Measurements from ENCODE around the gene CCL27.
"Not testable (repeated sequence)": the region's sequence is repeated elsewhere in the genome, so short reads cannot be mapped to it uniquely, and the experiment has no call there.

CCL27 gene

GRCh38 chr9:34648673-34649072 is 13.8 kb downstream of the CCL27 start:
- no peak for FAIRE-seq

- no peak for FAIRE-seq
Observed at GRCh38 chr9:34647651-34648050, 14.8 kb downstream of the CCL27 start.

DNA sequence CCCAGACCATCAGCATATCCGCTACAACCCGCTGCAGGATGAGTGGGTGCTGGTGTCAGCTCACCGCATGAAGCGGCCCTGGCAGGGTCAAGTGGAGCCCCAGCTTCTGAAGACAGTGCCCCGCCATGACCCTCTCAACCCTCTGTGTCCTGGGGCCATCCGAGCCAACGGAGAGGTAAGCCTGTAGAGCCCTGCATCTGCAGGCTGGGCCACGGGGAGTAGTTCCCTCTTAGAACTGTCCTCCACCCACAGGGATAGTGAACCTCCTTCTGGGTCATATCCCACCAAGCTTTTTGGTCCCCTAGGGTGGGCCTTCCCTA is 15.4 kb downstream of the CCL27 start:
- no peak for FAIRE-seq

- no peak for FAIRE-seq
Observed at GRCh38 chr9:34646211-34647083, 16.0 kb downstream of the CCL27 start, which contains the start of gene GALT. GALT (plus strand) TSS chr9:34646675; CDS start chr9:34646705, 30 bp downstream.

DNA sequence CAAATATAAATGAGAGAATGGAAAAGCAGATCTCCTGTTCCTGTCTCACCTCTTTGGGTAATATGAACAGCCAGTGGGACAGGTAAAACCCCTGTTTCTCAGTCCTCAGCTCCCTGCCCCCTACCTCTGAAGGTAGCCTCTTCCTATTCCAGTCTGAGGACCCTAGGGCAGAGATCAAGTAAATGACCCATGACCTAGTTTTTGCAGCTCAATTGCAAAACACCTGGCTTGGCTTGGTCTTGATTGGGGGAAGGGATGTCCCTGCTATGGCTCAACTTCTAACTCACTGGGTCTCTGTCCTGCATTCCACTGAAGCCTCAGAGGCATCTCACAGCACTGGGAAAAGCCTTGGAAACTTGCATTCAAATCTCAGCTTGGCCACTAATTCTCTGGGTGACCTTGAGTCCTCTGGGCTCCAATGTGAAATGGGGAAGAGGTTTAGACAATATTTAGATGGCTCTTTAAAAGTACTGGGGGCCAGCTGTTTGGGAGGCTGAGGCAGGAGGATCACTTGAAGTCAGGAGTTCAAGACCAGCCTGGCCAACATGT is 17.6 kb downstream of the CCL27 start:
- FAIRE-seq: no peak

- no peak for FAIRE-seq
Observed at GRCh38 chr9:34642679-34643078, 19.8 kb downstream of the CCL27 start.

DNA sequence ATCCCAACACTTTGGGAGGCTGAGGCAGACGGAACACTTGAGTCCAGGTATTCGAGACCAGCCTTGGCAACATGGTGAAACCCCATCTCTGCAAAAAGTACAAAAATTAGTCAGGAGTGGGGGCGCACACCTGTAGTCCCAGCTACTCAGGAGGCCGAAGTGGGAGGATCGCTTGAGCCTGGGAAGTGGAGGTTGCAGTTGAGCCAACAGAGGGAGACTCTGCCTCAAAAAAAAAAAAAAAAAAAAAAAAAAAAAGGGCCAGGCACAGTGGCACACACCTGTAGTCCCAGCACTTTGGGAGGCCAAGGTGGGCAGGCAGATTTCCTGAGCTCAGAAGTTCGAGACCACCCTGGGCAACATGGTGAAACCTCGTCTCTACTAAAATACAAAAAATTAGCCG is 23.1 kb downstream of the CCL27 start:
- not testable (repeated sequence) for FAIRE-seq

- no peak for FAIRE-seq
Observed at GRCh38 chr9:34638138-34638445, 24.4 kb downstream of the CCL27 start.

DNA sequence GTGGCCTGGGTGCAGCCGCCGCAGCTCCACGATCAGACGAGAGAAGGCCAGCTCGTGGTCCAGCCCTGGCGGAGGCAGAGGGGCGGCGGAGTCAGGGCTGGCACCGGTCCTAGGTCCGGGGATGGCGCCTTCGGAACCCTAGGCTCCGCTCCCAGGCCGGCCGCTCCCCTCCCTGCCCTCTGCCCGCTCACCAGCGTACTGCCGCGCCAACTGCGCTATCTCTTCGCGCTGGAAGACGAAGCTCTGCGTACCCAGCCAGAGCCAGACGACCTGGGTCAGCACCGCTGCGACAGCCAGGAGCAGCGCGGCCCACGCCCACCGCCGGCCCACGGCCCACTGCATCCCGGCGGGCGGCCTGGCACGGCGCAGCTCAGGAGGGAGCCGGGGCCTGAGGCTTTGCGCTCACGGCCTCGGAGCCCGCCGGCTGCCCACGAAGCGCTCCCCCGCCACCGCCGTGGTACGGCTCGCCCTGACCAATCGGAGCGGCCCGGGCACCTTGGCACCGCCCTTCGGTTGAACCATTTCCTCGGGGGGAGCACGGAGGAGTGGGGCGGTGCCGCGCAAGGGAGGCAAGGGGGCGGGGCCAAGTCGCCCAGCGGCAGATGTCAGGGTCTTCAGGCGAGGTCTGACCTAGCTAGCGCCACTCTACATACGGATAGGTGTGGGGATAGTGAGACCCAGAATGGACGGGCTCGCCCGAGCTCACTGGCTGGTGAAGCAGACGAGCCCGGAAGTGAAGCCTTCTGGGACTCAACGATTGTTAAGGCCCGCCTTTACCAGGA is 24.9 kb downstream of the CCL27 start, which contains the start of gene SIGMAR1:
SIGMAR1 (minus strand) TSS at position 432 of the 782 bp plus-strand sequence; CDS start at position 342, 90 bp downstream.
- FAIRE-seq: no peak

GRCh38 chr9:34636791-34637355 is 25.6 kb downstream of the CCL27 start:
- no peak for FAIRE-seq

GRCh38 chr9:34635556-34635955 is 26.9 kb downstream of the CCL27 start:
- FAIRE-seq: no peak

DNA sequence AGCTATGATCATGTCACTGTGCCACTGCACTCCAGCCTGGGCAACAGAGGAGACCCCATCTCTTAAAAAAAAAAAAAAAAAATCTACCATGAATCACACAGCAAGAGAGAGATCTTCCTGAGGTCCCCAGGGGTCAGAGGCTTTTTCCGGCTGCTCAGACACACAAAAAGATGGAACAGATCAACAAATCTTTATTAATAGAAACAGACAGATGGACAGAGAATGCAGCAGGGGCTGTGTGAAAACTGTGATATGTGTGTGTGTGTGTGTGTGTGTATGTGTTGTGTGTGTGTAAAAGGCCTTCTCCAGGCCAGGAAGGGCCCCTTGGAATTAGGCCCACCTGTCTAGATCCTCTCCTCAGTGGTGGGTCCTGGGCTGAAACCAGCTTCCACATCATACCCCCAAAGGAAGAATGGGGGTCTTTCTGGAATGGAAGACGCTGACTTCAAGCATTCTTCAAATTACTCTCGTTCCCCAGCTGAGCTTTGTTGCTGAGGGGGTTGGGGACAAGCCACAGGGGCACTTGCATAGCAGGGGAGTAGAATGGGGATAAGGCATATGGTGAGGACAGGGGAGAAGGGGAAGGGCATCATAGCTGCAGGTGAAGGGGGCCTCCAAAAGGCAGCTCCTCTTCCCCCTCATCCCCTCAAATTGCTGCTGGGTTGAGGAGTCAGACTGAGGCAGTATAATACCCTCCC is 27.8 kb downstream of the CCL27 start:
- FAIRE-seq: no peak

DNA sequence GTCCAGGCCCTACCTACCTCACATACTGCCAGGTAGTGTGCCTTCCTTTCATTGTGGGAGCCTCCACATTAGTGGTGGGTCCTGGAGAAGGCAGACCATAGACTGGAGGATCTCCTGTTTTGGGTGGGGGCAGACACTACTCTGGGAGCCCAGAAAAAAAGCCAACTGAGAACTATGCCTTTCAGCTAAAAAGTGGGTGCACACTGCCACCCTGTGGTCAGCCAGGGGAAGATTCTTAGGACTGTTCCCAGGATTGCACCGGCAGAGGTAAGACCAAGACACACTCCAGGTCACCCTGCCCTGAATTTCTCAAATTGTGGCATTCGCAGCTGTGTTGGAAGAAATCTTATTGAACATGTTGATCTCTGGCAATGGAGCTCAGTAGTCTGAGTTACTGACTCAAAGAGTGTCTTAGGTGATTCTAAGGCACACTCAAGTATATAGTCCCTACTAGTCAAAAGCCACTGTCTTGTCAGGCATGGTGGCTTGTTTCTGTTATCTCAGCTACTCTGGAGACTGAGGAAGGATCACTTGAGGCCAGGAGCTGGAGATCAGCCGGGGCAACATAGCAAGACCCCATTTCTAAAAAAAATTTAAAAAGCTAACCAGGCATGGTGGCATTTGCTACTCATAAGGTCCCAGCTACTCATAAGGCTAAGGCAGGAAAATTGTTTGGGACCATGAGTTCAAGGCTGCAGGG is 28.5 kb downstream of the CCL27 start:
- FAIRE-seq: peak; percentile 93

- no peak for FAIRE-seq
Observed at GRCh38 chr9:34633166-34633565, 29.3 kb downstream of the CCL27 start.

DNA sequence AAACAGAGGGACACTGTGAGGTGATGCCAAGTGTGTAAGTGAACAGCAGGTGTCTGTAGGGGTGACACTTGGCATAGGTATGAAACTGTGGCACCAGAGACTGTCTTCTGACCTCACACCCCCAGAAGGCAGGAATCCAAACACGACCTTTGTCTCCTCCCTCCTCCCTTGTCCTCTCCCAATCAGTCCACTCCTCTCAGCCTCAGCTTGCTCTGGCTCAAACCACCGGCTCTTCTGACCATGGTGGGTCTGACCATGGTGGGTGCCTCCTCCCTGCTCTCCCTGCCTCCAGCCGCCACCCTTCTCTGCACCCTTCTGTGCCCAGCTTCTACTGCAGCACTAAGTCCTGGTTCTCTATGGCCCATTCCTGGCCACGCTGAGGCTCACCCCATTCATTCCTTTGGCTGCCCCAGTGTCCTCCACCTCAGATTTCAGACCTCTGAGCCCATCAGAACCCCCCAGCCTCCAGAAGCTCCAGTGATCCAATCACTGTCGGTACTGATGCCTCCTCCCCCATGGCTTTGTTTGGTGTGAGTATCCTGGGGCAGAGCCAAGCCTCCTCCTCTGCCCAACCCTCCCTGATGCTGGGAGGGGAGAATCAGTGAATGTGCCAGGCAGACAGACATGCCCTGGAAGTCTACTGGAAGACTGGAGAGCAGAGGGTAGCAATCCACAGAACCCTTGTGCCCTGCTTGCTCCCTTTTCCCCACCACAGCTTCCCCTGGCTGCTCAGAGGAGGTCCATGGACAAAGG is 31.9 kb downstream of the CCL27 start:
- FAIRE-seq: no peak

DNA sequence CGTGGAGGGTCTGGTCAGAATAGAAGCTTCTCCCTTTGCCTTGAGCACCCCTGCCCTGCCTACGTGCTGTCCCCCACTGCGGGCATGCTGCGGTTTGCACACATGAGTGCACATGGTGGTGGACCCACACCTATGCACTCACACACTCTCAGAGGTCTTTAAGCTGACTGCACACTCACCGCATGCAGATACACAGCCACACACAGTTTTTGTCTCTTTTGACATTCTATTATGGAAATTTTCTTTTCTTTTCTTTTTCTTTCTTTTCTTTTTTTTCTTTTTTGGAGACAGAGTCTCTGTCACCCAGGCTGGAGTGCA is 33.0 kb downstream of the CCL27 start:
- FAIRE-seq: no peak

DNA sequence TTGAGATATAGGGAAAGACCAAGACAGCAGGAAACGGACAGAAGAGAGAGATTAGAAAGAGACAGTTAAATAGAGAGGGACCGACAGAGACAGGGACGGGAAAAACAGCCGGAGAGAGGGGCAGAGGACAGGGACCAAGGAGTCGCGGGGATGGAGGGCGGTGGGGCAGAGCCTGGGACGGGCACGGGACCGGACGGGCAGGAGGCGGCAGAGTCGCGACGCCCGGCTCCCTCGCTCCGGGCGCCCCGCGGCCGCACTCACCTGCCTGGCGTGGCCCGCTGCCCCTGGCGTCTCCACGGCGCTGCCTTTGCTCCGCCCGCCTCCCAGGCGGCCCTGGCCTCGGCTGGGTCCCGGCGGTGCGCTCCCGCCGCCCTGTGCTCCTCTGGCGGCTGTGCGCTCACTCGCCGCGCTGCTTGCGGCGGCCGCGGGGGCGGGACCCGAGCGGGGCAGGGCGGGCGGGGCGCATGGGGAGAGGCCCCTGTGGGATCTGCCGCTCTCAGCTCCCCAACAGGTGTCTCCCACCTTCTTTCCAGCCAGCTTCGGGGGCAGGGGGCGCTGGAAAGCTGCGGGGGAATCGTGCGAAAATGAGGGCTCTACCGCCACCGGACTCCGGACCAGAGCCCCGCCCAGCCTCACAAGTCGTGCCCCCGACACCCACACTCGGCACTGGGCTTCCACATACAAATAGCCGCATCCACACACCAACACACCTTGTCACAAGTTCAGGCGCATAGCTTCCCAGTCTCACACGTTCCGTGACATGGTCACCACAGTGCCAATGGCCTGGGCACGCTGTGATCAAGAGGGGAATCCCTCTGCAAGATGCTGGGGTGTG is 33.6 kb downstream of the CCL27 start, which contains the start of gene ARID3C:
ARID3C (minus strand) TSS at position 411 of the 835 bp plus-strand sequence. CDS start 1,052 bp downstream, outside the sequence.
- FAIRE-seq: no peak

DNA sequence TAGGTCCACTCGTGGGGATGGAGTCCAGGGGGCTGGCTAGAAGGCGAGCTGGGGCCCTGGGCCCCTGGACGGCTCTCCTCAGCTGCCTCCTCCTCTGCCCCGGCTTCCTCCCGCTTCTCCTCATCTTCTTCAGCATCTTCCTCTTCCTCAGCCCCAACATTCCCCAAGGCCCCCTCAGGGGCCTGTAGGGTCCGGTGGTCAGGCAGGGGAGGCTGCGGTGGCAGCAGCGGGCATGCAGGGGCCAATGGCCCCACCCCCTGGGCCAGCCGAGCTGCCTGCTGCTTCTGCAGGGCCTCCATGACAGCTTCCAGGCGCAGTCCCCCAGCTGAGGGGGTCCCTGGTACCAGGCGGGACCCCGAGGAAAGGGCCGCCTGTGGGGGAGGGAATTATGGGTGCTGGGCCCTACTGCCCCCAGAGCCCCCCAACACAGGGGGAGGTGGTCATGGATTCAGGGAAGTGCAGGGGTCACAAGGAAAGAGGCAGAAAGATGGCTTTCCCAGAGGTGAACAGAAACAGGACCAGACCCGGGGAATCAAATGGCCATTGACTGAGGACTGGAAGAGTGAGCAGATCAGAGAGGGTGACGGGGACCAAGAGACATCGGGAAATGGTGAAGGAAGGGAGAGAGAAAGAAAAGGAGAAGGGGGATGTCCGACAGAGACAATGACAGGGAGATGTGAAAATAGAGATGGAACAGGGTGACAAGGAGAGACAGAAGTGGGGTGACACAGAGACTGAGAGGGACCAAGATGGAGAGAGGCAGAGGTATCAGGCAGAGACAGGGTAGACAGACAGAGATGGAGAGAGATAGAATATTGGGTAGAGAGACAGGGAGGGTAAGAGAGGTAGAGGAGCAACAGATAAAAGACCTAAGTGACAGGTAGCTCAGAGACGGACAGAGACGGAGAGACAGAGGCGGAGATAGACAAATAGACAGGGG is 34.5 kb downstream of the CCL27 start:
- FAIRE-seq: no peak

- FAIRE-seq: no peak
Observed at GRCh38 chr9:34625186-34625486, 37.3 kb downstream of the CCL27 start.
